Pancreas (tissue), 10 donors: ENCODE results near the gene SART1. TPM values are rescaled to one million over a fixed set of nuclear protein-coding genes. Genes with fewer than 3 reads are reported as not detected.

ENCODE experiments used
- ATAC-seq, 4 donors: fragments of 200-7000 bp; cut with Tn5 transposase; one replicate each; pipeline versions ENCODE4 v1.8.0 to v1.9.1; 2020; ENCODE audit warnings: mild to moderate bottlenecking in 4 of 4, moderate library complexity in 4 of 4
- DNase-seq, 6 donors: peaks; one replicate each; pipeline ENCODE4 v3.0.0-alpha.2; 2020
- FAIRE-seq: peaks from 2 replicates; lab custom pipeline; 2012; peaks lifted over from hg19 to GRCh38; lab: Jason Lieb, UNC
- H3K27ac ChIP-seq, 4 donors: fragments of 200-600 bp; sonication (generic); 1 replicate in 3 of 4; 2 replicates in 1 of 4; pipeline versions ENCODE4 v1.5.0 to v1.8.0; 2020
- H3K27me3 ChIP-seq, 4 donors: fragments of 200-600 bp; one replicate each; pipeline ENCODE4 v1.8.0; 2021
- H3K36me3 ChIP-seq, 3 donors: fragments of 200-600 bp; sonication (generic) in 1 of 3; one replicate each; pipeline versions ENCODE4 v1.5.0 to v1.8.0; 2020 to 2021
- H3K4me1 ChIP-seq, 3 donors: fragments of 200-600 bp; one replicate each; pipeline ENCODE4 v1.8.0; 2021
- H3K4me3 ChIP-seq, 4 donors: fragments of 200-600 bp; sonication (generic) in 2 of 4; one replicate each; pipeline versions ENCODE4 v1.5.0 to v1.8.0; 2020 to 2021
- H3K9me3 ChIP-seq, 4 donors: fragments of 200-600 bp; one replicate each; pipeline ENCODE4 v1.8.0; 2021
- WGBS, 2 donors: extraction: QIAGEN DNeasy Blood & Tissue Kit; methylation state at CpG; one replicate each; pipeline ENCODE4 v1.1.7; 2013; 5-methylcytosine and 5-hydroxymethylcytosine counted together
- intact Hi-C, 3 donors: fragments of 100-400 bp; cut with DNase I; formaldehyde crosslinking; loops; one replicate each; pipeline versions ENCODE4 v1.11.1 to v1.14.2; 2022
- polyA plus RNA-seq, 2 donors: library from polyadenylated mRNA; stranded (reverse); fragments of 200-250 nt; gene quantifications; one replicate each; pipeline ENCODE4 v1.2.3, GENCODE V29; 2013
- total RNA-seq, 6 donors: library from RNA; stranded (reverse); fragmentation: NEBNext Ultra II Directional in 4 of 6; extraction: Animal tissue kit (Norgen Biotek cat#: 25700) in 4 of 6; gene quantifications; one replicate each; pipeline versions ENCODE4 v1.2.1 to v1.2.4, GENCODE V29; 2021 to 2023
- TF ChIP-seq, protein P1 (sequence below), 4 donors: fragments of 200-600 bp; sonication (generic) in 3 of 4; IDR thresholded peaks; one replicate each; pipeline versions ENCODE4 v1.5.0 to v1.8.0; 2021; ENCODE audit warnings: antibody characterized with exemption in 4 of 4
- donor health status: healthy with polysubstance abuse.
- donor health status: DM: no; HTN: no; CAD: no; lungs with moderate emphysema.
- donor health status: DM: no; HTN: no; CAD: no.
- donor health status: control.
- donor health status: control.
- donor health status: Bipolar disorder and iron deficiency.
- donor health status: DM: yes; HTN: yes; CAD: no.
- donor health status: DM: no; HTN: no; CAD: no.
- donor health status: DM: no; HTN: no; CAD: no.
- donor health status: DM: yes; HTN: yes; CAD: no.

The SART1 gene
- total and polyA plus RNA-seq, 8 donors: 19.2 to 98.5 (median 25.5) TPM

DNA sequence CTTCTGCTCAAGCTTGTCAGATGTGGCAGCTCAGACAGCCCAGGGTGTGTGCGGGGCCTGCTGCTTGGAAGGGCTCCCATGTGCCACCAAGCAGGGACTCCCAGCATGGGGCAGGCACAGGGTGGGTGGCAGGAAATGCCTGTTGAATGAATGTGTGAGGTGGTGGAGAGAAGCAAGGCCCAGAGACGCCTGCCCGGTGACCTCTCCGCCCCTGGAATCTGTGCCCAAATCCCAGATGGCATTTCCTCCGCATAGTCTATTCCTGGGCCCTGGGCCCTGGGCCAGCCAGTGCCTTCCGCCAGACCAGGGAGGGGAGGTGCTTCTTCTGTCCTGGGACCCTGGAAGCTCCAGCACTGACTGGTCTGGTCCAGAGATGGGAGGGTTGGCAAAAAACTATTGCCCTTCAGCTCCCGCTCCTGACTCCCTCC is 53.9 kb downstream of the SART1 start:
- no peak for DNase-seq
- Histone ChIP-seq H3K9me3 (no peaks in the 10 kb centered on the region), H3K27ac (no peak overlapping the region), H3K4me3 (no peak overlapping the region), H3K4me1 (no peaks in the 10 kb centered on the region), H3K27me3 (peaks cover 0 to 4% (median 0%) of the 10 kb centered on the region in 4 donors), H3K36me3 (no peaks in the 10 kb centered on the region)
- no peak for FAIRE-seq
- WGBS, 2 donors: 59 to 66% methylated on average over 7 of the region's 7 CpGs
- ATAC-seq: no peak
- TF ChIP-seq, protein P1, sequence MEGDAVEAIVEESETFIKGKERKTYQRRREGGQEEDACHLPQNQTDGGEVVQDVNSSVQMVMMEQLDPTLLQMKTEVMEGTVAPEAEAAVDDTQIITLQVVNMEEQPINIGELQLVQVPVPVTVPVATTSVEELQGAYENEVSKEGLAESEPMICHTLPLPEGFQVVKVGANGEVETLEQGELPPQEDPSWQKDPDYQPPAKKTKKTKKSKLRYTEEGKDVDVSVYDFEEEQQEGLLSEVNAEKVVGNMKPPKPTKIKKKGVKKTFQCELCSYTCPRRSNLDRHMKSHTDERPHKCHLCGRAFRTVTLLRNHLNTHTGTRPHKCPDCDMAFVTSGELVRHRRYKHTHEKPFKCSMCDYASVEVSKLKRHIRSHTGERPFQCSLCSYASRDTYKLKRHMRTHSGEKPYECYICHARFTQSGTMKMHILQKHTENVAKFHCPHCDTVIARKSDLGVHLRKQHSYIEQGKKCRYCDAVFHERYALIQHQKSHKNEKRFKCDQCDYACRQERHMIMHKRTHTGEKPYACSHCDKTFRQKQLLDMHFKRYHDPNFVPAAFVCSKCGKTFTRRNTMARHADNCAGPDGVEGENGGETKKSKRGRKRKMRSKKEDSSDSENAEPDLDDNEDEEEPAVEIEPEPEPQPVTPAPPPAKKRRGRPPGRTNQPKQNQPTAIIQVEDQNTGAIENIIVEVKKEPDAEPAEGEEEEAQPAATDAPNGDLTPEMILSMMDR (IDR thresholded peaks at IDR 0.05): no peak
- intact Hi-C loops: no loop called here

DNA sequence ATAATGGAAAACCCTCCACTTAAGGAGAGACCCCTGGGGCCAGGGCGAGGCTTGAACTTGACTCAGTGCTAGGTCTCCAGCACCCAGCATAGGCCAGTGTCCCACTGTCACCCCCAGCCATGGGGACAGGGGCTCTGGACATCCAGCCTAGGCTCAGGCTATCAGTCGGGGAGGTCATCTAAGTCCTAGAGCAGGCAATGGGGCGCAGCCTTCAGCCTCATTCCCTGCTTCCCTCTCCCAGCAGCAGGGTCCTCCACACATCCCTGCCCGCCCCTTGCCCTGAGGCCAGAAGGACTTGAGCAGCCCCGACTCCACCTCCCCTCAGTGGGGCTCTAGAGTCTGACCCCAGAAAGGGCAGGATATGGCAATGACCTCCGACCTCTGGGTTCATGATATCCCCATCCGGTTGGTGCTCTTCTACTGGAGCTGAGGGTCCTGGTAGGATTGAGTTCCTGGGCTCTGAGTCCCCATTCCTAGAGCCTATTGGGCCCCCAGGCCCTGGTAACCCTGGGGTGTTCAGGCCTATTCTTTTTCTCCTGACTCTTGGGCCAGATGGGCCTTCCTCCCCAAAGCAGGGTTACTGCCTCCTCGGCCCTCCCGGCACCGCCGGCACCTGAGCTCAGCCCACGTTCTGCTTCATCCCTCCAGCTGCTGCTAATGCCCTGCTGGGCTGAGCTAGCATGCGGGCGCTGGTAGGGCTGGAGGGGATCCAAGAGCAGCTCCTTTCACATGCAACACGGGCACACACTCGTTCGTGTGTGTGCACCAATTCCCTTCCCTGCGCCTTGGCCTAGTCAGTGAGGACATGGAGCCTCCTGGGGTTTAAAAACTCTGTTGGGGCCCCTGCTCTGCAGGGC is 54.6 kb downstream of the SART1 start:
- TF ChIP-seq, protein P1 (IDR thresholded peaks at IDR 0.05): no peak
- Histone ChIP-seq H3K4me1 (no peaks in the 10 kb centered on the region), H3K27me3 (peaks cover 0 to 4% (median 0%) of the 10 kb centered on the region in 4 donors), H3K4me3 (no peak overlapping the region), H3K27ac (no peak overlapping the region), H3K36me3 (no peaks in the 10 kb centered on the region), H3K9me3 (no peaks in the 10 kb centered on the region)
- intact Hi-C loops: no loop called here
- ATAC-seq (no peak), FAIRE-seq (no peak), DNase-seq (no peak)
- 81 to 89% methylated on average over 18 of the region's 18 CpGs for WGBS, 2 donors

DNA sequence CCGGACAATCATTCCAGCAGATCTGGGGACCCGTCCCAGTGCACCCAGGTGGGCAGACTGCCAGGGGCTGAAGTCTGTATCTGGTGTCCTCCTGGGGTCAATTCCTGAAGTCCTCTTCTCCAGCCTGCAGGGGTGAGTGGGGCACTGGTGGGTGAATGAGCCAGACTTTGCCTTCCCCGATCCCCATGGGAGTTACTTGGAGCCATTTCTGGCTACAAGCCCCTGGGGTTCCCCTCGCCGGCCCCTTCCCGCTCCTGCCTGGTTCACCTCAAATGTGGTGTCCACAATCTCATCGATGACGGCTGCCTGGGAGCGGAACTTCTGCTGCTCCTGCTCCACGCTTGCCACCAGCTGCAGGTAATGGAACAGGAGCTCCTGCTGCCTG is 55.3 kb downstream of the SART1 start:
- H3K27ac ChIP-seq: no peak overlapping the region
- H3K4me1 ChIP-seq: no peaks in the 10 kb centered on the region
- intact Hi-C loops: no loop called here
- WGBS, 2 donors: 80 to 83% methylated on average over 10 of the region's 10 CpGs
- DNase-seq: no peak
- no peak overlapping the region for H3K4me3 ChIP-seq
- no peaks in the 10 kb centered on the region for H3K36me3 ChIP-seq
- no peak for FAIRE-seq
- TF ChIP-seq, protein P1 (IDR thresholded peaks at IDR 0.05): no peak
- no peak for ATAC-seq
- H3K9me3 ChIP-seq: no peaks in the 10 kb centered on the region
- peaks cover 0 to 4% (median 0%) of the 10 kb centered on the region in 4 donors for H3K27me3 ChIP-seq

DNA sequence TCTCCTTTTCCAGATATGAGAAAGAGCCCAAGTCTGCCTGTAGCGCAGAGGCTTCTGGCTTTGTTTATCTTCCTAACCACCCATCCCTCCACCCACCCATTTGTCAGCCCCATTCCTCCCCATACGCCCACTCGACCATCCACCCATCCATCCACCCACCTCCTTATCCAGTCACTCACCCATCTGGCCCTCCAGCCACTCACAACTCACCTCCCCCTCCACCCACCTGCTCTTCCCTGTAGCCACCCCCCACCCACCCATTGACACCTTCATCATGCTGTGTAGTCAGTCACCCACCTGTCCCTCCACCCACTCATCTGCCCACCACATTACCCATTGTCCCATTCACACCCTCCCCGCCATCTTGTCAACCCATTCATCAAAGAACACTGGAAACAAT is 55.8 kb downstream of the SART1 start:
- Histone ChIP-seq H3K9me3 (no peaks in the 10 kb centered on the region), H3K27me3 (peaks cover 0 to under 1% (median 0%) of the 10 kb centered on the region in 4 donors), H3K4me3 (no peak overlapping the region), H3K36me3 (no peaks in the 10 kb centered on the region), H3K4me1 (no peaks in the 10 kb centered on the region), H3K27ac (no peak overlapping the region)
- 80 to 82% methylated on average over 4 of the region's 4 CpGs for WGBS, 2 donors
- TF ChIP-seq, protein P1 (IDR thresholded peaks at IDR 0.05): no peak
- DNase-seq (no peak), ATAC-seq (no peak), FAIRE-seq (no peak)
- intact Hi-C loops: no loop called here

DNA sequence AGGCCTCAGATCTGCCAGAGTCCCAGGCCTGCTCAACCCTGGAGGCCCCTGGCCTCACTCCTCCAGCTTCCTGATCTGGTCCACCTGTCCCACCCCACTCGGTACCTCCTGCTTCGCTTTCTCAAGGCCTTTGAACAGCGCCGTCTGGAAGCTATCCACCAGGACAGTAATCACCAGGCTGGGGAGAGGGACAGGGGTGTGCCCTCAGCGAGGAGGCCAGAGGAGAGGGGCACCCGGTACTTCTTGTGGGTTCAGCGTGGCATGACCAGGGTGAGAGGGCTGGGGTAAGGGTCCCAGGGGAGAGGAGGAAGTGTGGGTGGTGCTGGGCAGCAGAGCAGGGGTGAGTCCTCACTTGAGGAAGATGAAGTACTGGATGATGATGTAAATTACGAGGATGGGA is 58.7 kb downstream of the SART1 start:
- FAIRE-seq (no peak), ATAC-seq (no peak), DNase-seq (no peak)
- Histone ChIP-seq H3K27ac (no peak overlapping the region), H3K4me1 (peaks cover 0 to 3% (median 0%) of the 10 kb centered on the region in 3 donors), H3K9me3 (no peaks in the 10 kb centered on the region), H3K4me3 (no peak overlapping the region), H3K36me3 (no peaks in the 10 kb centered on the region), H3K27me3 (no peaks in the 10 kb centered on the region)
- intact Hi-C loops: no loop called here
- TF ChIP-seq, protein P1 (IDR thresholded peaks at IDR 0.05): no peak
- 74 to 79% methylated on average over 8 of the region's 8 CpGs for WGBS, 2 donors
